ENCODE data around the gene TSHZ2. TPM values are rescaled to one million over a fixed set of nuclear protein-coding genes. Genes with fewer than 3 reads are reported as not detected.

TSHZ2 gene
- total RNA-seq, 1 donor from 2014 or later: 1.6 TPM

- FAIRE-seq (no peak), DNase-seq (ENCODE audit: low read depth) (no peak)
- Histone ChIP-seq H3K27me3 (ENCODE audit: control insufficient read depth, insufficient read depth, low read length) (no peaks in the 10 kb centered on the region), H3K4me3 (ENCODE audit: low read depth, low read length) (no peak overlapping the region), H3K36me3 (ENCODE audit: control insufficient read depth, insufficient read depth, low read length) (no peaks in the 10 kb centered on the region)
- no peak for TF ChIP-seq CTCF (IDR thresholded peaks at IDR 0.05; ENCODE audit: insufficient read depth, low read length, severe bottlenecking)
Observed at GRCh38 chr20:53330601-53331140, 358.5 kb downstream of the TSHZ2 start.

GRCh38 chr20:53331151-53331973 is 359.2 kb downstream of the TSHZ2 start:
- no peak for TF ChIP-seq CTCF (IDR thresholded peaks at IDR 0.05; ENCODE audit: insufficient read depth, low read length, severe bottlenecking)
- Histone ChIP-seq H3K4me3 (ENCODE audit: low read depth, low read length) (no peak overlapping the region), H3K36me3 (ENCODE audit: control insufficient read depth, insufficient read depth, low read length) (no peaks in the 10 kb centered on the region), H3K27me3 (ENCODE audit: control insufficient read depth, insufficient read depth, low read length) (no peaks in the 10 kb centered on the region)
- FAIRE-seq (no peak), DNase-seq (ENCODE audit: low read depth) (no peak)

- no peak overlapping the region for H3K4me3 ChIP-seq (ENCODE audit: low read depth, low read length)
- H3K27me3 ChIP-seq (ENCODE audit: control insufficient read depth, insufficient read depth, low read length): no peaks in the 10 kb centered on the region
- no peak for TF ChIP-seq CTCF (IDR thresholded peaks at IDR 0.05; ENCODE audit: insufficient read depth, low read length, severe bottlenecking)
- no peak for FAIRE-seq
- no peak for DNase-seq (ENCODE audit: low read depth)
- H3K36me3 ChIP-seq (ENCODE audit: control insufficient read depth, insufficient read depth, low read length): no peaks in the 10 kb centered on the region
Observed at GRCh38 chr20:53332022-53332837, 360.1 kb downstream of the TSHZ2 start.

GRCh38 chr20:53334861-53335260 is 362.7 kb downstream of the TSHZ2 start:
- FAIRE-seq (no peak), DNase-seq (ENCODE audit: low read depth) (no peak)
- H3K27me3 ChIP-seq (ENCODE audit: control insufficient read depth, insufficient read depth, low read length): no peaks in the 10 kb centered on the region
- no peak for TF ChIP-seq CTCF (IDR thresholded peaks at IDR 0.05; ENCODE audit: insufficient read depth, low read length, severe bottlenecking)
- H3K36me3 ChIP-seq (ENCODE audit: control insufficient read depth, insufficient read depth, low read length): no peaks in the 10 kb centered on the region
- no peak overlapping the region for H3K4me3 ChIP-seq (ENCODE audit: low read depth, low read length)

- H3K27me3 ChIP-seq (ENCODE audit: control insufficient read depth, insufficient read depth, low read length): no peaks in the 10 kb centered on the region
- no peaks in the 10 kb centered on the region for H3K36me3 ChIP-seq (ENCODE audit: control insufficient read depth, insufficient read depth, low read length)
- no peak overlapping the region for H3K4me3 ChIP-seq (ENCODE audit: low read depth, low read length)
- no peak for FAIRE-seq
- DNase-seq (ENCODE audit: low read depth): no peak
- TF ChIP-seq CTCF (IDR thresholded peaks at IDR 0.05; ENCODE audit: insufficient read depth, low read length, severe bottlenecking): no peak
Observed at GRCh38 chr20:53335555-53335954, 363.4 kb downstream of the TSHZ2 start.
